HepG2 (cell line): Measurements from ENCODE around the gene FBXW8.

Experiments
- BRD4 ChIP-seq: sonication (generic); formaldehyde crosslinking; IDR thresholded peaks from 2 replicates; pipeline ENCODE4 v1.4.0; 2020; ENCODE audit warnings: missing genetic modification reagents
- CHCHD3 ChIP-seq: sonication (generic); formaldehyde crosslinking; IDR thresholded peaks from 2 replicates; pipeline ENCODE4 v1.8.0; 2022; ENCODE audit warnings: mild to moderate bottlenecking, missing genetic modification reagents, moderate library complexity
- EP300 ChIP-seq, 3 experiments: sonication (generic) in 1 of 3; formaldehyde crosslinking in 1 of 3; IDR thresholded peaks; 2 replicates each; pipeline versions ENCODE4 v1.5.1 to v1.6.1; 2011 to 2020; ENCODE audit warnings: low read depth in 2 of 3, low read length in 2 of 3, borderline replicate concordance in 1 of 3, improper control_type of control experiment in 1 of 3, mild to moderate bottlenecking in 1 of 3, missing genetic modification reagents in 1 of 3, moderate library complexity in 1 of 3
- HOXA7 ChIP-seq: sonication (generic); formaldehyde crosslinking; IDR thresholded peaks from 2 replicates; pipeline ENCODE4 v1.8.1; 2022; ENCODE audit warnings: mild to moderate bottlenecking, missing genetic modification reagents, moderate library complexity
- MTF2 ChIP-seq: sonication (generic); formaldehyde crosslinking; IDR thresholded peaks from 2 replicates; pipeline ENCODE4 v1.5.0; 2020; ENCODE audit warnings: missing genetic modification reagents, borderline replicate concordance
- TCF7 ChIP-seq: sonication (generic); IDR thresholded peaks from 2 replicates; pipeline ENCODE4 v1.6.1; 2016; ENCODE audit warnings: antibody characterized with exemption, low read depth
- ZMYM3 ChIP-seq: sonication (generic); formaldehyde crosslinking; IDR thresholded peaks from 2 replicates; pipeline ENCODE4 v1.5.1; 2020; ENCODE audit warnings: mild to moderate bottlenecking, missing genetic modification reagents
- ZNF207 ChIP-seq: fragments of 450-650 bp; IDR thresholded peaks from 2 replicates; pipeline ENCODE4 v1.6.1; 2016; ENCODE audit warnings: antibody characterized with exemption, borderline replicate concordance
- ZNF703 ChIP-seq: sonication (generic); formaldehyde crosslinking; IDR thresholded peaks from 2 replicates; pipeline ENCODE4 v1.5.1; 2020; ENCODE audit warnings: missing genetic modification reagents, mild to moderate bottlenecking, moderate library complexity, borderline replicate concordance
- ZNF878 ChIP-seq: sonication (generic); formaldehyde crosslinking; IDR thresholded peaks from 2 replicates; pipeline ENCODE4 v1.8.1; 2023; ENCODE audit warnings: mild to moderate bottlenecking, missing genetic modification reagents, moderate library complexity
- TF ChIP-seq, protein P1 (sequence below): sonication (generic); formaldehyde crosslinking; IDR thresholded peaks from 2 replicates; pipeline ENCODE4 v1.8.0; 2023; ENCODE audit warnings: mild to moderate bottlenecking, missing genetic modification reagents
- TF ChIP-seq, protein P2 (sequence below): sonication (generic); formaldehyde crosslinking; IDR thresholded peaks from 2 replicates; pipeline ENCODE4 v1.5.0; 2020; ENCODE audit warnings: mild to moderate bottlenecking, missing genetic modification reagents
- TF ChIP-seq, protein P3 (sequence below): sonication (generic); formaldehyde crosslinking; IDR thresholded peaks from 2 replicates; pipeline ENCODE4 v1.4.0; 2020; ENCODE audit warnings: missing genetic modification reagents
- TF ChIP-seq, protein P4 (sequence below): sonication (generic); formaldehyde crosslinking; IDR thresholded peaks from 2 replicates; pipeline ENCODE4 v1.5.0; 2020; ENCODE audit warnings: mild to moderate bottlenecking, missing genetic modification reagents, moderate library complexity

DNA sequence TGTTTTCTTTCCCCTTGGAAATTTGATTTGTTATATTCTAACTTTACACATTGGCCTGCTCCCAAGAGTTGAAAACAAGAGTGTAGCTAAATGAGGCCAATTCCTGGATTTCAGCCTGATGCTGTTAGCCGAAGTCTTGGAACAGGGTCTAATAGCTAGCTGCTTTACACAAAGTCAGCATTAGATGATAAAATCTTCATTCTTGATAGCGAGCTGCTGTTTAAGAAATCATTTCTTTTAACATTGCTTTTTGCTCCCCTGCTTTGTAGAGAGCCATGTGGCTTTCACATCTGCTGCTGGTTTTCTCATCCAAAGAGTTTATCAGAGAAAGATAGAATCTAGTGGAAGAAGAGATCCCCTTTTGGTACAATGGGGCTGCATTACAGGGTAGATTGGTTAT lies 22.3 kb downstream of the FBXW8 start:
- TF ChIP-seq, protein P1, sequence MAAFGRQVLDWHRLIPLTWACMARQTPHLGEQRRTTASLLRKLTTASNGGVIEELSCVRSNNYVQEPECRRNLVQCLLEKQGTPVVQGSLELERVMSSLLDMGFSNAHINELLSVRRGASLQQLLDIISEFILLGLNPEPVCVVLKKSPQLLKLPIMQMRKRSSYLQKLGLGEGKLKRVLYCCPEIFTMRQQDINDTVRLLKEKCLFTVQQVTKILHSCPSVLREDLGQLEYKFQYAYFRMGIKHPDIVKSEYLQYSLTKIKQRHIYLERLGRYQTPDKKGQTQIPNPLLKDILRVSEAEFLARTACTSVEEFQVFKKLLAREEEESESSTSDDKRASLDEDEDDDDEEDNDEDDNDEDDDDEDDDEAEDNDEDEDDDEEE (CRISPR knock-in tag) = no peak
- TF ChIP-seq CHCHD3 (no peak), ZNF878 (CRISPR knock-in tag) (no peak), BRD4 (CRISPR knock-in tag) (no peak), ZNF703 (CRISPR knock-in tag) (no peak), EP300 (IDR thresholded peaks at IDR 0.05; ENCODE audit: low read depth in 2 of 2, low read length in 2 of 2) (no peak), EP300 (CRISPR knock-in tag; IDR thresholded peaks at IDR 0.05; ENCODE audit: borderline replicate concordance) (no peak), HOXA7 (CRISPR knock-in tag) (no peak), MTF2 (CRISPR knock-in tag) (no peak), TCF7 (no peak), ZMYM3 (CRISPR knock-in tag) (no peak), ZNF207 (no peak)
- TF ChIP-seq, protein P2, sequence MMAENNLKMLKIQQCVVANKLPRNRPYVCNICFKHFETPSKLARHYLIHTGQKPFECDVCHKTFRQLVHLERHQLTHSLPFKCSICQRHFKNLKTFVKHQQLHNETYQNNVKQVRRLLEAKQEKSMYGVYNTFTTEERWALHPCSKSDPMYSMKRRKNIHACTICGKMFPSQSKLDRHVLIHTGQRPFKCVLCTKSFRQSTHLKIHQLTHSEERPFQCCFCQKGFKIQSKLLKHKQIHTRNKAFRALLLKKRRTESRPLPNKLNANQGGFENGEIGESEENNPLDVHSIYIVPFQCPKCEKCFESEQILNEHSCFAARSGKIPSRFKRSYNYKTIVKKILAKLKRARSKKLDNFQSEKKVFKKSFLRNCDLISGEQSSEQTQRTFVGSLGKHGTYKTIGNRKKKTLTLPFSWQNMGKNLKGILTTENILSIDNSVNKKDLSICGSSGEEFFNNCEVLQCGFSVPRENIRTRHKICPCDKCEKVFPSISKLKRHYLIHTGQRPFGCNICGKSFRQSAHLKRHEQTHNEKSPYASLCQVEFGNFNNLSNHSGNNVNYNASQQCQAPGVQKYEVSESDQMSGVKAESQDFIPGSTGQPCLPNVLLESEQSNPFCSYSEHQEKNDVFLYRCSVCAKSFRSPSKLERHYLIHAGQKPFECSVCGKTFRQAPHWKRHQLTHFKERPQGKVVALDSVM (CRISPR knock-in tag) = no peak
- TF ChIP-seq, protein P3, sequence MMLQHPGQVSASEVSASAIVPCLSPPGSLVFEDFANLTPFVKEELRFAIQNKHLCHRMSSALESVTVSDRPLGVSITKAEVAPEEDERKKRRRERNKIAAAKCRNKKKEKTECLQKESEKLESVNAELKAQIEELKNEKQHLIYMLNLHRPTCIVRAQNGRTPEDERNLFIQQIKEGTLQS (CRISPR knock-in tag) = no peak
- TF ChIP-seq, protein P4, sequence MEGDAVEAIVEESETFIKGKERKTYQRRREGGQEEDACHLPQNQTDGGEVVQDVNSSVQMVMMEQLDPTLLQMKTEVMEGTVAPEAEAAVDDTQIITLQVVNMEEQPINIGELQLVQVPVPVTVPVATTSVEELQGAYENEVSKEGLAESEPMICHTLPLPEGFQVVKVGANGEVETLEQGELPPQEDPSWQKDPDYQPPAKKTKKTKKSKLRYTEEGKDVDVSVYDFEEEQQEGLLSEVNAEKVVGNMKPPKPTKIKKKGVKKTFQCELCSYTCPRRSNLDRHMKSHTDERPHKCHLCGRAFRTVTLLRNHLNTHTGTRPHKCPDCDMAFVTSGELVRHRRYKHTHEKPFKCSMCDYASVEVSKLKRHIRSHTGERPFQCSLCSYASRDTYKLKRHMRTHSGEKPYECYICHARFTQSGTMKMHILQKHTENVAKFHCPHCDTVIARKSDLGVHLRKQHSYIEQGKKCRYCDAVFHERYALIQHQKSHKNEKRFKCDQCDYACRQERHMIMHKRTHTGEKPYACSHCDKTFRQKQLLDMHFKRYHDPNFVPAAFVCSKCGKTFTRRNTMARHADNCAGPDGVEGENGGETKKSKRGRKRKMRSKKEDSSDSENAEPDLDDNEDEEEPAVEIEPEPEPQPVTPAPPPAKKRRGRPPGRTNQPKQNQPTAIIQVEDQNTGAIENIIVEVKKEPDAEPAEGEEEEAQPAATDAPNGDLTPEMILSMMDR (CRISPR knock-in tag) = no peak
